Hematopoietic multipotent progenitor cell treated with erythropoietin and hydrocortisone succinate and interleukin-3 and kit ligand, for 15 days (in vitro differentiated cells): ENCODE data around the gene MYO1F.
A peak's percentile ranks its signal among the peaks of the same experiment; 100 is the strongest.
"Not testable (repeated sequence)": the region's sequence is repeated elsewhere in the genome, so short reads cannot be mapped to it uniquely, and the experiment has no call there.

ENCODE experiments used
- DNase-seq: peaks from one replicate; pipeline ENCODE4 v3.0.0-alpha.2; 2015; ENCODE audit warnings: low spot score

Gene MYO1F

GRCh38 chr19:8600064-8600463 lies 22.8 kb upstream of the MYO1F start:
- no peak for DNase-seq

- no peak for DNase-seq
These were observed 18.9 kb upstream of the MYO1F start for GRCh38 chr19:8596168-8596567.

GRCh38 chr19:8595651-8596050 lies 18.4 kb upstream of the MYO1F start:
- no peak for DNase-seq

- no peak for DNase-seq
These were observed 16.7 kb upstream of the MYO1F start for GRCh38 chr19:8593931-8594330.

- DNase-seq: peak; percentile 89
These were observed 15.2 kb upstream of the MYO1F start for GRCh38 chr19:8592231-8593009.

GRCh38 chr19:8589177-8589714 lies 12.0 kb upstream of the MYO1F start:
- DNase-seq: no peak

- peak; percentile 70 for DNase-seq
These were observed 8.9 kb upstream of the MYO1F start for GRCh38 chr19:8585894-8586750.

GRCh38 chr19:8584965-8585893 lies 8.0 kb upstream of the MYO1F start:
- no peak for DNase-seq

- DNase-seq: peak; percentile 88
These were observed 3.6 kb upstream of the MYO1F start for GRCh38 chr19:8580710-8581281.

GRCh38 chr19:8578642-8579265 lies 1.5 kb upstream of the MYO1F start:
- peak; percentile 75 for DNase-seq

- no peak for DNase-seq
These were observed 499 bp upstream of the MYO1F start for GRCh38 chr19:8577741-8578140.

- DNase-seq: no peak
These were observed 809 bp downstream of the MYO1F start for GRCh38 chr19:8576273-8576993.

GRCh38 chr19:8575467-8575997 lies 1.7 kb downstream of the MYO1F start:
- no peak for DNase-seq

- DNase-seq: not testable (repeated sequence)
These were observed 2.7 kb downstream of the MYO1F start for GRCh38 chr19:8574619-8574922.

GRCh38 chr19:8573316-8573715 lies 3.9 kb downstream of the MYO1F start:
- DNase-seq: no peak

GRCh38 chr19:8571006-8571411 lies 6.2 kb downstream of the MYO1F start:
- DNase-seq: no peak

GRCh38 chr19:8569066-8569771 lies 8.0 kb downstream of the MYO1F start:
- no peak for DNase-seq

- no peak for DNase-seq
These were observed 9.6 kb downstream of the MYO1F start for GRCh38 chr19:8567522-8568172.

GRCh38 chr19:8566855-8567254 lies 10.4 kb downstream of the MYO1F start:
- DNase-seq: no peak
